GM13976 (cell line): ENCODE data around the gene CSNK2A3.

ENCODE experiments used
- DNase-seq: peaks from one replicate; pipeline ENCODE4 v3.0.0; 2012; ENCODE audit warnings: low spot score
- in situ Hi-C: fragments of 300-500 bp; cut with MboI; formaldehyde crosslinking; loops from one replicate; pipeline ENCODE4 v1.12.0; 2022; ENCODE audit warnings: low sequenced_read_pairs, mixed read lengths, inconsistent platforms; ENCODE audit not compliant: unreplicated experiment
- TF ChIP-seq, protein P1 (sequence below): IDR thresholded peaks from 2 replicates; pipeline ENCODE4 v1.5.1; 2012; ENCODE audit warnings: borderline replicate concordance, mild to moderate bottlenecking; ENCODE audit not compliant: insufficient read depth; ENCODE audit errors: extremely low read depth, missing control alignments, control extremely low read depth

The CSNK2A3 gene

DNA sequence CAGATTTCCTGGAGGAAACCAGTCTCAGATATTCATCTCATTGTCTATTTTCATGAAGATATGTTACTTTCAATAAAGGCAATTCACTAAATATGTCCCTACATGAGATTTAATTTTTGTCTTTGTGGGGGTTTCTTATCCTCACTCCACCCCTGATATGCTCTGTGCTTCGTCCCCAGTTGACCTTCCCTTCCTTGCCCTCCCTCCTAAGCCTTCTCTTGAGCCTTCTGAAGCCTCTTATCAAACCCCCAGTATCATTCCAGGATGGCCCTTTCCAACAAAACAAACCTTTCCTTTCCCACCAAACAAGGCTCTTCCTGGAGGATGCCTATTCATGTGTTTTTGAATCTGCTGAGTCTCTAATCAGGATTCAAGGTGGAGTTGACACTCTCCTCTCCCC, 44.8 kb downstream of the CSNK2A3 start:
- in situ Hi-C loops = no loop called here
- TF ChIP-seq, protein P1, sequence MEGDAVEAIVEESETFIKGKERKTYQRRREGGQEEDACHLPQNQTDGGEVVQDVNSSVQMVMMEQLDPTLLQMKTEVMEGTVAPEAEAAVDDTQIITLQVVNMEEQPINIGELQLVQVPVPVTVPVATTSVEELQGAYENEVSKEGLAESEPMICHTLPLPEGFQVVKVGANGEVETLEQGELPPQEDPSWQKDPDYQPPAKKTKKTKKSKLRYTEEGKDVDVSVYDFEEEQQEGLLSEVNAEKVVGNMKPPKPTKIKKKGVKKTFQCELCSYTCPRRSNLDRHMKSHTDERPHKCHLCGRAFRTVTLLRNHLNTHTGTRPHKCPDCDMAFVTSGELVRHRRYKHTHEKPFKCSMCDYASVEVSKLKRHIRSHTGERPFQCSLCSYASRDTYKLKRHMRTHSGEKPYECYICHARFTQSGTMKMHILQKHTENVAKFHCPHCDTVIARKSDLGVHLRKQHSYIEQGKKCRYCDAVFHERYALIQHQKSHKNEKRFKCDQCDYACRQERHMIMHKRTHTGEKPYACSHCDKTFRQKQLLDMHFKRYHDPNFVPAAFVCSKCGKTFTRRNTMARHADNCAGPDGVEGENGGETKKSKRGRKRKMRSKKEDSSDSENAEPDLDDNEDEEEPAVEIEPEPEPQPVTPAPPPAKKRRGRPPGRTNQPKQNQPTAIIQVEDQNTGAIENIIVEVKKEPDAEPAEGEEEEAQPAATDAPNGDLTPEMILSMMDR = no peak
- DNase-seq = no peak

DNA sequence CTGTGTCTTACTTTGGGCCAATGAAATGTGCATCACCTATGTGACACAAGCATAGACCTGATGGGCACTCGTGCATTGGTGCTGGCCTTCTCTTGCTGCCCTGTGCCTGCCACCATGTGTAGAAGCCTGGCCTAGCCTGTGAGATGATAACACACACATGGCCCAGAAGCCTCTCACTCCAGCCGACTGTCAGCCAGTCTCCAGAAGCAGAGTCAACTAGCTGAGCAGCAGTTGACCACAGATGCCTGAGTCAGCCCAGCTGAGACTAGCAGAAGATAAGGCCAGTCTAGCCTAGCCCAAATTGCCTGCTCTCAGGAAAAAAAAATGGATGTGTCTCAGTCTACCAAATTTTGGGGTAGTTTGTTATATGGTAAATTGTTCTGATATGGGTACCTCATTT, 46.2 kb downstream of the CSNK2A3 start:
- in situ Hi-C loops = no loop called here
- TF ChIP-seq, protein P1 = no peak
- DNase-seq = no peak

DNA sequence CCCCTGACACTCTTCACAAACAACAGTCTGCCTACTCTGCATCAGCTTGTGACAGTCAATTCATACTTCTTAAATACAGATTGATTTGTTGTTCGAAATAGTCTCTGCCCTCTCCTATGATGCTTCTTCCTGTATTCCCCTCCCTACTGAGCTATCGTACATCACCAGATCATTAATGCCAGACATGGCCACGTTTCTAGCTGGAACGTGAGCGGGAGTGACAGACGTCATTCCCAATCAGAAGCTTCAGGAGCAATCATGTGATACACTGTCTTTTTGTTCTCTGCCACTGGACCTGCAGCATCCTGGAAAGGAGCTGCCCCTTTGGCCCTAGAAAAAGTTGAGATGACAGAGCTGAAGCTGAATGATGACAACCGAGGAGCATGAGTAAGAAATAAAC, 48.5 kb downstream of the CSNK2A3 start:
- no peak for DNase-seq
- TF ChIP-seq, protein P1 = no peak
- in situ Hi-C loops = no loop called here

DNA sequence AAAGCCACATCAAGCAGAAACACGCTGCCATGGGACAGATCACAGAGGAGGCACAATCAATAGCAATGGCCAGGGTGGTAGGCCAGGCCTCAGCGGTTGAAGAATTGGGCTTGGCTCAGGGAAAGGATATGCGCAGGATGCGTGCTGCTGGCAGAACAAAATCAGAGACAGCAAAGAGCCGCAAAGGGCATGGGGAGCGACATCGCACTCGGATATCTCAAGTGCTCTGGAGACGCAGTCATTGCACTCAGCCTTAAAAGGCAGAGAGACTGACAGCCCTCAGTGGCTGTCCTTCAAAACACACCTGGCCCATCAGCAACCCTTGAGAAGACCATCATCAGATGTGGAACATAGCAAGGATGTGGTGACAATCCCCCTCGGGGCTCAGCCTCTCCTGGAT, 50.5 kb downstream of the CSNK2A3 start:
- DNase-seq = no peak
- TF ChIP-seq, protein P1 = no peak
- in situ Hi-C loops = no loop called here
